Liver (tissue), 9 donors: ENCODE results near the gene TUBA3E. TPM values are rescaled to one million over a fixed set of nuclear protein-coding genes. Genes with fewer than 3 reads are reported as not detected.
"Not testable (repeated sequence)": the region's sequence is repeated elsewhere in the genome, so short reads cannot be mapped to it uniquely, and the experiment has no call there.

Experiments used
- DNase-seq: peaks from one replicate; pipeline ENCODE4 v3.0.0-alpha.2; 2017; ENCODE audit warnings: low spot score
- H3K27ac ChIP-seq, 2 donors: one replicate each; pipeline ENCODE4 v1.7.0; 2013; ENCODE audit warnings: inconsistent platforms in 2 of 2, low read length in 2 of 2, control low read depth in 1 of 2, low read depth in 1 of 2, mild to moderate bottlenecking in 1 of 2
- H3K27me3 ChIP-seq, 4 donors: one replicate each; pipeline versions ENCODE4 v1.6.1 to v1.7.0; 2013; ENCODE audit warnings: low read length in 3 of 4, inconsistent platforms in 1 of 4, mild to moderate bottlenecking in 1 of 4, moderate library complexity in 1 of 4; ENCODE audit not compliant: control insufficient read depth in 4 of 4, insufficient read depth in 4 of 4
- H3K36me3 ChIP-seq, 4 donors: one replicate each; pipeline versions ENCODE4 v1.6.1 to v1.7.0; 2013; ENCODE audit warnings: low read length in 3 of 4, mild to moderate bottlenecking in 3 of 4, low read depth in 1 of 4, moderate library complexity in 1 of 4; ENCODE audit not compliant: control insufficient read depth in 4 of 4, insufficient read depth in 3 of 4
- H3K4me1 ChIP-seq, 4 donors: one replicate each; pipeline versions ENCODE4 v1.6.1 to v1.7.0; 2013; ENCODE audit warnings: low read length in 3 of 4, mild to moderate bottlenecking in 3 of 4, moderate library complexity in 1 of 4; ENCODE audit not compliant: control insufficient read depth in 4 of 4, insufficient read depth in 4 of 4
- H3K4me3 ChIP-seq, 3 donors: one replicate each; pipeline versions ENCODE4 v1.6.1 to v1.7.0; 2013; ENCODE audit warnings: low read length in 3 of 3, control low read depth in 1 of 3, low read depth in 1 of 3, mild to moderate bottlenecking in 1 of 3
- H3K9ac ChIP-seq, 2 donors: one replicate each; pipeline ENCODE4 v1.7.0; 2013; ENCODE audit warnings: low read length in 2 of 2, mild to moderate bottlenecking in 2 of 2, moderate library complexity in 2 of 2, control low read depth in 1 of 2, low read depth in 1 of 2
- H3K9me3 ChIP-seq, 4 donors: one replicate each; pipeline versions ENCODE4 v1.6.1 to v1.7.0; 2013; ENCODE audit warnings: low read length in 3 of 4; ENCODE audit not compliant: control insufficient read depth in 4 of 4
- ATF3 ChIP-seq: IDR thresholded peaks from 2 replicates; pipeline ENCODE4 v1.6.1; 2016; ENCODE audit warnings: antibody characterized with exemption
- CTCF ChIP-seq: fragments of 150-350 bp; IDR thresholded peaks from 2 replicates; pipeline ENCODE4 v1.5.1; 2017; ENCODE audit warnings: improper control_type of control experiment, low read depth, low read length; ENCODE audit not compliant: missing input control
- EGR1 ChIP-seq, 2 donors: IDR thresholded peaks; 2 replicates each; pipeline ENCODE4 v1.6.1; 2016 to 2018; ENCODE audit warnings: antibody characterized with exemption in 2 of 2, low read depth in 2 of 2
- FOXA1 ChIP-seq: IDR thresholded peaks from 2 replicates; pipeline ENCODE4 v1.6.1; 2016; ENCODE audit warnings: antibody characterized with exemption
- FOXA2 ChIP-seq: IDR thresholded peaks from 2 replicates; pipeline ENCODE4 v1.6.1; 2016; ENCODE audit warnings: antibody characterized with exemption
- HNF4A ChIP-seq, 2 donors: conservative IDR thresholded peaks; 2 replicates each; pipeline ENCODE4 v1.6.1; 2016; ENCODE audit warnings: antibody characterized with exemption in 2 of 2, mild to moderate bottlenecking in 2 of 2
- HNF4G ChIP-seq: IDR thresholded peaks from 2 replicates; pipeline ENCODE4 v1.6.1; 2016; ENCODE audit warnings: antibody characterized with exemption
- JUND ChIP-seq, 2 donors: IDR thresholded peaks; 2 replicates each; pipeline ENCODE4 v1.6.1; 2016; ENCODE audit warnings: antibody characterized with exemption in 2 of 2
- MAX ChIP-seq: IDR thresholded peaks from 2 replicates; pipeline ENCODE4 v1.6.1; 2016; ENCODE audit warnings: antibody characterized with exemption
- NR2F2 ChIP-seq: IDR thresholded peaks from 2 replicates; pipeline ENCODE4 v1.6.1; 2016; ENCODE audit warnings: antibody characterized with exemption
- RAD21 ChIP-seq, 2 donors: IDR thresholded peaks; 2 replicates each; pipeline ENCODE4 v1.6.1; 2016; ENCODE audit warnings: antibody characterized with exemption in 2 of 2, mild to moderate bottlenecking in 2 of 2
- RXRA ChIP-seq, 2 donors: IDR thresholded peaks; 2 replicates each; pipeline ENCODE4 v1.6.1; 2017 to 2018; ENCODE audit warnings: antibody characterized with exemption in 2 of 2, mild to moderate bottlenecking in 1 of 2
- SP1 ChIP-seq: IDR thresholded peaks from 2 replicates; pipeline ENCODE4 v1.6.1; 2018; ENCODE audit warnings: antibody characterized with exemption, mild to moderate bottlenecking
- TAF1 ChIP-seq: conservative IDR thresholded peaks from 2 replicates; pipeline ENCODE4 v1.6.1; 2016; ENCODE audit warnings: antibody characterized with exemption, mild to moderate bottlenecking
- YY1 ChIP-seq: IDR thresholded peaks from 2 replicates; pipeline ENCODE4 v1.6.1; 2016; ENCODE audit warnings: antibody characterized with exemption, mild to moderate bottlenecking
- WGBS: extraction: QIAGEN DNeasy Blood & Tissue Kit; methylation state at CpG from one replicate; pipeline ENCODE4 v1.1.7; 2013; 5-methylcytosine and 5-hydroxymethylcytosine counted together
- polyA plus RNA-seq, 2 donors: library from polyadenylated mRNA; stranded (reverse) in 1 of 2; unstranded in 1 of 2; fragments of 200-250 nt in 1 of 2; fragments of >200 nt in 1 of 2; fragmentation: Nextera tagmentation in 1 of 2; extraction: Ambion mirVana in 1 of 2; gene quantifications; one replicate each; pipeline versions ENCODE4 v1.2.1 to v1.2.3, GENCODE V29; 2013 to 2015
- total RNA-seq, 2 donors: library from RNA; depleted of rRNA; stranded (reverse); fragments of >200 nt; gene quantifications; one replicate each; pipeline ENCODE4 v1.2.3, GENCODE V29; 2014
- TF ChIP-seq, protein P1 (sequence below): IDR thresholded peaks from 2 replicates; pipeline ENCODE4 v1.6.1; 2016; ENCODE audit warnings: antibody characterized with exemption, mild to moderate bottlenecking
- donor health status: healthy.
- donor health status: healthy.
- donor health status: healthy.
- donor health status: healthy.
- donor health status: healthy.

The TUBA3E gene
- total and polyA plus RNA-seq, 4 donors: 0.05 to 0.31 TPM; not detected in 2

GRCh38 chr2:130158631-130159030, 39.6 kb downstream of the TUBA3E start (continued):
- no peak for TF ChIP-seq ATF3
- TF ChIP-seq FOXA2: no peak
- TF ChIP-seq SP1: no peak
- TF ChIP-seq CTCF: no peak
- TF ChIP-seq HNF4G: no peak

- not testable (repeated sequence) for H3K9ac ChIP-seq
Observed at GRCh38 chr2:130157825-130158514, 40.3 kb downstream of the TUBA3E start.

DNA sequence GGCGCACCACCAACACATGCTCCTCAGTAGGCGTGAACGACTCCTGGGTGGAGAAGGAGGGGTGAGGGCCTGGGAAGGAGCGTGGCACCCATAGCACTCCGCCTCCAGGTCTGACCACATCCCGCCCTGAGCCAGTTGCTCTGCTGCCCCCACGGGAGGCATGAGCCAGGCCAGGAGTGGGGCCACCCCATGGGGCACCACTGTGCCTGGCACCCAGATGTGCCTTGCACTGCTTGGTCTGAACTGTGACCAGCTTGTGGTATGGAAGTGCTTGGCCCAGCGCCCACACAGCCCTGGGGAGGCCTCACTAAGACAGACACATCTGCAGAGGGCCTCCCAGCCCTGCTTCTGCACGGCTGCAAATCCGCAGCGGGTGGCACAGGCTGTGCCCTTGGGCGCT, 40.9 kb downstream of the TUBA3E start:
- H3K27me3 ChIP-seq, DNase-seq, H3K9me3 ChIP-seq, H3K4me3 ChIP-seq, H3K4me1 ChIP-seq, H3K9ac ChIP-seq, H3K27ac ChIP-seq: not testable (repeated sequence)
- peaks cover 1 to 24% (median 11%) of the 10 kb centered on the region in 4 donors for H3K36me3 ChIP-seq
- WGBS: 92% methylated on average over 11 of the region's 12 CpGs

More at GRCh38 chr2:130157825-130158514, 40.3 kb downstream of the TUBA3E start:
- H3K4me1 ChIP-seq, H3K27me3 ChIP-seq, H3K9me3 ChIP-seq, H3K4me3 ChIP-seq, DNase-seq, H3K27ac ChIP-seq: not testable (repeated sequence)
- WGBS: 83% methylated on average over 13 of the region's 13 CpGs
- peaks cover 0 to 22% (median 9%) of the 10 kb centered on the region in 4 donors for H3K36me3 ChIP-seq

GRCh38 chr2:130156624-130157004, 41.6 kb downstream of the TUBA3E start:
- Histone ChIP-seq H3K36me3 (peaks cover 8 to 26% (median 13%) of the 10 kb centered on the region in 4 donors), H3K9me3 (no peaks in the 10 kb centered on the region), H3K4me1 (no peaks in the 10 kb centered on the region), H3K27ac (no peak overlapping the region), H3K27me3 (no peaks in the 10 kb centered on the region), H3K9ac (no peak overlapping the region), H3K4me3 (no peak overlapping the region)
- no peak for DNase-seq
- 91% methylated on average over 9 of the region's 9 CpGs for WGBS
- TF ChIP-seq YY1 (no peak), FOXA1 (no peak), HNF4A (conservative IDR thresholded peaks at IDR 0.05) (no peak), JUND (IDR thresholded peaks at IDR 0.05) (no peak), RXRA (IDR thresholded peaks at IDR 0.05) (no peak), ATF3 (no peak), MAX (no peak), NR2F2 (no peak), FOXA2 (no peak), CTCF (no peak), SP1 (no peak), RAD21 (IDR thresholded peaks at IDR 0.05) (no peak), TAF1 (no peak), HNF4G (no peak), EGR1 (IDR thresholded peaks at IDR 0.05; ENCODE audit: low read depth in 2 of 2) (no peak)
- TF ChIP-seq, protein P1, sequence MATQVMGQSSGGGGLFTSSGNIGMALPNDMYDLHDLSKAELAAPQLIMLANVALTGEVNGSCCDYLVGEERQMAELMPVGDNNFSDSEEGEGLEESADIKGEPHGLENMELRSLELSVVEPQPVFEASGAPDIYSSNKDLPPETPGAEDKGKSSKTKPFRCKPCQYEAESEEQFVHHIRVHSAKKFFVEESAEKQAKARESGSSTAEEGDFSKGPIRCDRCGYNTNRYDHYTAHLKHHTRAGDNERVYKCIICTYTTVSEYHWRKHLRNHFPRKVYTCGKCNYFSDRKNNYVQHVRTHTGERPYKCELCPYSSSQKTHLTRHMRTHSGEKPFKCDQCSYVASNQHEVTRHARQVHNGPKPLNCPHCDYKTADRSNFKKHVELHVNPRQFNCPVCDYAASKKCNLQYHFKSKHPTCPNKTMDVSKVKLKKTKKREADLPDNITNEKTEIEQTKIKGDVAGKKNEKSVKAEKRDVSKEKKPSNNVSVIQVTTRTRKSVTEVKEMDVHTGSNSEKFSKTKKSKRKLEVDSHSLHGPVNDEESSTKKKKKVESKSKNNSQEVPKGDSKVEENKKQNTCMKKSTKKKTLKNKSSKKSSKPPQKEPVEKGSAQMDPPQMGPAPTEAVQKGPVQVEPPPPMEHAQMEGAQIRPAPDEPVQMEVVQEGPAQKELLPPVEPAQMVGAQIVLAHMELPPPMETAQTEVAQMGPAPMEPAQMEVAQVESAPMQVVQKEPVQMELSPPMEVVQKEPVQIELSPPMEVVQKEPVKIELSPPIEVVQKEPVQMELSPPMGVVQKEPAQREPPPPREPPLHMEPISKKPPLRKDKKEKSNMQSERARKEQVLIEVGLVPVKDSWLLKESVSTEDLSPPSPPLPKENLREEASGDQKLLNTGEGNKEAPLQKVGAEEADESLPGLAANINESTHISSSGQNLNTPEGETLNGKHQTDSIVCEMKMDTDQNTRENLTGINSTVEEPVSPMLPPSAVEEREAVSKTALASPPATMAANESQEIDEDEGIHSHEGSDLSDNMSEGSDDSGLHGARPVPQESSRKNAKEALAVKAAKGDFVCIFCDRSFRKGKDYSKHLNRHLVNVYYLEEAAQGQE: no peak
